ENCODE measurements around the gene CCDC88C.
"Not testable (repeated sequence)": the region's sequence is repeated elsewhere in the genome, so short reads cannot be mapped to it uniquely, and the experiment has no call there.

Gene CCDC88C

GRCh38 chr14:91245616-91246015 lies 172.0 kb downstream of the CCDC88C start:
- not testable (repeated sequence) for DNase-seq (ENCODE audit: low read depth, low spot score)

GRCh38 chr14:91245029-91245428 lies 172.6 kb downstream of the CCDC88C start:
- DNase-seq (ENCODE audit: low read depth, low spot score): no peak

- peak; percentile 82 for DNase-seq (ENCODE audit: low read depth, low spot score)
Measured at GRCh38 chr14:91244501-91244901, 173.1 kb downstream of the CCDC88C start, which contains the start of gene GPR68. TSS of gene GPR68 (minus strand) at chr14:91244704. CDS start at chr14:91235050, 9,654 bp downstream.

- no peak for DNase-seq (ENCODE audit: low read depth, low spot score)
Measured at GRCh38 chr14:91243074-91243471, 174.5 kb downstream of the CCDC88C start.

- DNase-seq (ENCODE audit: low read depth, low spot score): no peak
Measured at GRCh38 chr14:91242635-91243034, 175.0 kb downstream of the CCDC88C start.

GRCh38 chr14:91241863-91242262 lies 175.8 kb downstream of the CCDC88C start:
- DNase-seq (ENCODE audit: low read depth, low spot score): no peak

GRCh38 chr14:91238661-91239060 lies 179.0 kb downstream of the CCDC88C start:
- no peak for DNase-seq (ENCODE audit: low read depth, low spot score)

GRCh38 chr14:91238085-91238484 lies 179.5 kb downstream of the CCDC88C start:
- no peak for DNase-seq (ENCODE audit: low read depth, low spot score)

- DNase-seq (ENCODE audit: low read depth, low spot score): peak; percentile 81
Measured at GRCh38 chr14:91237219-91237618, 180.4 kb downstream of the CCDC88C start.

GRCh38 chr14:91235841-91236240 lies 181.8 kb downstream of the CCDC88C start:
- no peak for DNase-seq (ENCODE audit: low read depth, low spot score)

GRCh38 chr14:91234791-91235114 lies 182.9 kb downstream of the CCDC88C start:
- DNase-seq (ENCODE audit: low read depth, low spot score): no peak

GRCh38 chr14:91233936-91234790 lies 183.5 kb downstream of the CCDC88C start:
- no peak for DNase-seq (ENCODE audit: low read depth, low spot score)

GRCh38 chr14:91232603-91233002 lies 185.0 kb downstream of the CCDC88C start:
- no peak for DNase-seq (ENCODE audit: low read depth, low spot score)

- DNase-seq (ENCODE audit: low read depth, low spot score): no peak
Measured at GRCh38 chr14:91232052-91232451, 185.6 kb downstream of the CCDC88C start.

GRCh38 chr14:91231446-91231845 lies 186.2 kb downstream of the CCDC88C start:
- DNase-seq (ENCODE audit: low read depth, low spot score): no peak

- DNase-seq (ENCODE audit: low read depth, low spot score): peak; percentile 41
Measured at GRCh38 chr14:91230397-91231035, 187.1 kb downstream of the CCDC88C start.

- DNase-seq (ENCODE audit: low read depth, low spot score): peak; percentile 74
Measured at GRCh38 chr14:91229743-91230200, 187.8 kb downstream of the CCDC88C start.

- no peak for DNase-seq (ENCODE audit: low read depth, low spot score)
Measured at GRCh38 chr14:91229005-91229382, 188.6 kb downstream of the CCDC88C start.

GRCh38 chr14:91228112-91229004 lies 189.3 kb downstream of the CCDC88C start:
- DNase-seq (ENCODE audit: low read depth, low spot score): peak; percentile 71

GRCh38 chr14:91227183-91227628 lies 190.4 kb downstream of the CCDC88C start:
- no peak for DNase-seq (ENCODE audit: low read depth, low spot score)

- not testable (repeated sequence) for DNase-seq (ENCODE audit: low read depth, low spot score)
Measured at GRCh38 chr14:91226360-91226759, 191.3 kb downstream of the CCDC88C start.

GRCh38 chr14:91225025-91225424 lies 192.6 kb downstream of the CCDC88C start:
- no peak for DNase-seq (ENCODE audit: low read depth, low spot score)

Measured in astrocyte of the hippocampus (primary cell).